A673 (cell line): ENCODE results near the gene CHEK1. TPM values are rescaled to one million over a fixed set of nuclear protein-coding genes. Genes with fewer than 3 reads are reported as not detected.

Source experiments
- BruUV-seq: library from RNA; stranded (reverse); fragments of 400-500 nt; replicated peaks from 2 replicates; lab custom pipeline; 2021; lab: Mats Ljungman, UMichigan
- CTCF ChIA-PET: fragments of 300-600 bp; sonication (Branson Sonifier 250); formaldehyde crosslinking; loops from one replicate; lab custom pipeline; 2022; ENCODE audit warnings: antibody characterized with exemption; lab: Charles Lee
- POLR2A ChIA-PET: fragments of 300-600 bp; sonication (Branson Sonifier 250); formaldehyde crosslinking; loops from one replicate; lab custom pipeline; 2022; ENCODE audit warnings: antibody characterized with exemption; ENCODE audit not compliant: low non-redundant PET; lab: Charles Lee
- DNase-seq: peaks from one replicate; pipeline ENCODE4 v3.0.0-alpha.2; 2015; ENCODE audit warnings: low spot score
- H3K27ac ChIP-seq: fragments of 200-600 bp; sonication (generic); 2 replicates; pipeline ENCODE4 v1.5.1; 2016; ENCODE audit warnings: mixed run types, low read depth, mild to moderate bottlenecking, mixed read lengths, antibody characterized with exemption, low read length; ENCODE audit not compliant: poor library complexity, severe bottlenecking
- H3K27me3 ChIP-seq: fragments of 200-600 bp; sonication (generic); replicated peaks from 2 replicates; pipeline ENCODE4 v1.6.1; 2017; ENCODE audit warnings: mixed run types, low read depth, mild to moderate bottlenecking, mixed read lengths, antibody characterized with exemption, low read length; ENCODE audit not compliant: insufficient read depth, poor library complexity
- H3K36me3 ChIP-seq: fragments of 200-600 bp; sonication (generic); 2 replicates; pipeline ENCODE4 v1.6.1; 2016; ENCODE audit warnings: mixed run types, mild to moderate bottlenecking, mixed read lengths, antibody characterized with exemption, low read length; ENCODE audit not compliant: insufficient read depth, poor library complexity, severe bottlenecking
- H3K4me1 ChIP-seq: fragments of 200-600 bp; sonication (generic); 2 replicates; pipeline ENCODE4 v1.6.1; 2017; ENCODE audit warnings: mixed run types, mild to moderate bottlenecking, mixed read lengths, antibody characterized with exemption, low read length; ENCODE audit not compliant: insufficient read depth, poor library complexity, severe bottlenecking
- H3K4me3 ChIP-seq: fragments of 200-600 bp; sonication (generic); 2 replicates; pipeline ENCODE4 v1.5.1; 2016; ENCODE audit warnings: low read depth, mixed run types, mild to moderate bottlenecking, mixed read lengths, low read length; ENCODE audit not compliant: poor library complexity, severe bottlenecking
- H3K9me3 ChIP-seq: fragments of 200-600 bp; sonication (generic); 2 replicates; pipeline ENCODE4 v1.6.1; 2016; ENCODE audit warnings: mixed run types, low read depth, mild to moderate bottlenecking, mixed read lengths, antibody characterized with exemption, low read length; ENCODE audit not compliant: poor library complexity, severe bottlenecking
- CTCF ChIP-seq: fragments of 300-800, 200-600 bp; sonication (generic); conservative IDR thresholded peaks from 2 replicates; pipeline ENCODE4 v1.5.1; 2017; ENCODE audit warnings: low read depth, mild to moderate bottlenecking, antibody characterized with exemption, low read length, moderate library complexity, mixed read lengths
- EZH2 ChIP-seq: fragments of 200-600 bp; sonication (generic); IDR thresholded peaks from 2 replicates; pipeline ENCODE4 v1.6.1; 2017; ENCODE audit warnings: borderline replicate concordance, low read depth, mild to moderate bottlenecking, mixed read lengths, antibody characterized with exemption, low read length; ENCODE audit not compliant: poor library complexity, severe bottlenecking
- intact Hi-C: fragments of 100-400 bp; cut with micrococcal nuclease; formaldehyde crosslinking; loops from one replicate; pipeline ENCODE4 v1.10.0; 2022; ENCODE audit not compliant: unreplicated experiment
- total RNA-seq: library from RNA; stranded (reverse); gene quantifications from 2 replicates; pipeline ENCODE4 v1.2.3, GENCODE V29; 2021

Gene CHEK1
- total RNA-seq, 1 experiment from 2014 or later: 135 TPM

GRCh38 chr11:125688632-125689031, 63.7 kb downstream of the CHEK1 start:
- DNase-seq: no peak
- ChIA-PET POLR2A (interaction anchor here (0.6 kb wide), 1 partner anchor 398 kb away, joined by 3 read pairs; no protein-coding TSS in a partner anchor), CTCF (interaction anchor here (0.5 kb wide), 1 partner anchor 1518 kb away, joined by 6 read pairs; no protein-coding TSS in a partner anchor)
- Histone ChIP-seq H3K9me3 (no peaks in the 10 kb centered on the region), H3K27me3 (no peaks in the 10 kb centered on the region), H3K27ac (no peak overlapping the region), H3K4me1 (no peaks in the 10 kb centered on the region), H3K4me3 (no peak overlapping the region), H3K36me3 (no peaks in the 10 kb centered on the region)
- intact Hi-C loops: no loop called here
- TF ChIP-seq EZH2 (no peak), CTCF (no peak)
- no TSS peak for BruUV-seq

DNA sequence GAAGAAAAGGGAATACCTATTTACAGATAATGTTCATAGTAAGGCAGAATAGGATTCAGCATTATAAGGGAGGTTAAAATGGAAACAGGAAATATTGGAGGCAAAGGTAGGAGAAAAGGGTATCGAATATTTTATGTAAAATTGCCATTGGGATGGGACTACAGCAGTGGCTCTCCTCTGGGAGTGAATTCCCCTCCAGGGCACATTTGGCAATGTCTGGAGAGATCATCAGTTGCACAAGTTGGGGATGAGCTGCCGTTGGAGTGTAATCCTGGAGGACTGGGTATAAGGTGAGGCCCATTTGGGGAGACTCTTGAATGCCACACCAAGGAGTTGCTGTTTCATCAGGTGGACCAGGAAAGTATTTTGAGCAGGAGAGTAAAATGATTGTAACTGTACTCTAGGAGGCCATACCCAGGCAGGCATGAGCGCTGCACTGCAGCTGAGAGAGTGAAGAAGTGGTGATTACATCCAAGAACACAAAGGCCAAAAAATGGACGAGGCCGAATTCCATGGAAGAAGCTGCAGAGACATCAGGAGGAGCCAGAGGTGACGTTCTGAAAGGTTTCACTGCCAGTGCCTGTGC, 64.4 kb downstream of the CHEK1 start:
- CTCF ChIA-PET: no interaction called here
- POLR2A ChIA-PET: interaction anchor here (0.6 kb wide), 1 partner anchor 398 kb away, joined by 3 read pairs; no protein-coding TSS in a partner anchor
- no peaks in the 10 kb centered on the region for H3K9me3 ChIP-seq
- TF ChIP-seq CTCF (no peak), EZH2 (no peak)
- intact Hi-C loops: no loop called here
- H3K36me3 ChIP-seq: no peaks in the 10 kb centered on the region
- no peak for DNase-seq
- no TSS peak for BruUV-seq
- H3K4me3 ChIP-seq: no peak overlapping the region
- no peak overlapping the region for H3K27ac ChIP-seq
- H3K4me1 ChIP-seq: no peaks in the 10 kb centered on the region
- no peaks in the 10 kb centered on the region for H3K27me3 ChIP-seq

GRCh38 chr11:125690006-125690405, 65.0 kb downstream of the CHEK1 start:
- DNase-seq: no peak
- H3K36me3 ChIP-seq: no peaks in the 10 kb centered on the region
- POLR2A ChIA-PET: no interaction called here
- H3K27ac ChIP-seq: no peak overlapping the region
- no TSS peak for BruUV-seq
- no peak overlapping the region for H3K4me3 ChIP-seq
- no peaks in the 10 kb centered on the region for H3K9me3 ChIP-seq
- no peaks in the 10 kb centered on the region for H3K4me1 ChIP-seq
- TF ChIP-seq CTCF (no peak), EZH2 (no peak)
- CTCF ChIA-PET: no interaction called here
- intact Hi-C loops: no loop called here
- H3K27me3 ChIP-seq: no peaks in the 10 kb centered on the region
